Liver (tissue), 9 donors: ENCODE measurements around the gene RGS9BP. TPM values are rescaled to one million over a fixed set of nuclear protein-coding genes. Genes with fewer than 3 reads are reported as not detected.

Experiments
- DNase-seq: peaks from one replicate; pipeline ENCODE4 v3.0.0-alpha.2; 2017; ENCODE audit warnings: low spot score
- H3K27ac ChIP-seq, 2 donors: one replicate each; pipeline ENCODE4 v1.7.0; 2013; ENCODE audit warnings: inconsistent platforms in 2 of 2, low read length in 2 of 2, control low read depth in 1 of 2, low read depth in 1 of 2, mild to moderate bottlenecking in 1 of 2
- H3K27me3 ChIP-seq, 4 donors: one replicate each; pipeline versions ENCODE4 v1.6.1 to v1.7.0; 2013; ENCODE audit warnings: low read length in 3 of 4, inconsistent platforms in 1 of 4, mild to moderate bottlenecking in 1 of 4, moderate library complexity in 1 of 4; ENCODE audit not compliant: control insufficient read depth in 4 of 4, insufficient read depth in 4 of 4
- H3K36me3 ChIP-seq, 4 donors: one replicate each; pipeline versions ENCODE4 v1.6.1 to v1.7.0; 2013; ENCODE audit warnings: low read length in 3 of 4, mild to moderate bottlenecking in 3 of 4, low read depth in 1 of 4, moderate library complexity in 1 of 4; ENCODE audit not compliant: control insufficient read depth in 4 of 4, insufficient read depth in 3 of 4
- H3K4me1 ChIP-seq, 4 donors: one replicate each; pipeline versions ENCODE4 v1.6.1 to v1.7.0; 2013; ENCODE audit warnings: low read length in 3 of 4, mild to moderate bottlenecking in 3 of 4, moderate library complexity in 1 of 4; ENCODE audit not compliant: control insufficient read depth in 4 of 4, insufficient read depth in 4 of 4
- H3K4me3 ChIP-seq, 3 donors: one replicate each; pipeline versions ENCODE4 v1.6.1 to v1.7.0; 2013; ENCODE audit warnings: low read length in 3 of 3, control low read depth in 1 of 3, low read depth in 1 of 3, mild to moderate bottlenecking in 1 of 3
- H3K9ac ChIP-seq, 2 donors: one replicate each; pipeline ENCODE4 v1.7.0; 2013; ENCODE audit warnings: low read length in 2 of 2, mild to moderate bottlenecking in 2 of 2, moderate library complexity in 2 of 2, control low read depth in 1 of 2, low read depth in 1 of 2
- H3K9me3 ChIP-seq, 4 donors: one replicate each; pipeline versions ENCODE4 v1.6.1 to v1.7.0; 2013; ENCODE audit warnings: low read length in 3 of 4; ENCODE audit not compliant: control insufficient read depth in 4 of 4
- EGR1 ChIP-seq, 2 donors: IDR thresholded peaks; 2 replicates each; pipeline ENCODE4 v1.6.1; 2016 to 2018; ENCODE audit warnings: antibody characterized with exemption in 2 of 2, low read depth in 2 of 2
- FOXA1 ChIP-seq: IDR thresholded peaks from 2 replicates; pipeline ENCODE4 v1.6.1; 2016; ENCODE audit warnings: antibody characterized with exemption
- FOXA2 ChIP-seq: IDR thresholded peaks from 2 replicates; pipeline ENCODE4 v1.6.1; 2016; ENCODE audit warnings: antibody characterized with exemption
- GABPA ChIP-seq, 2 donors: IDR thresholded peaks in 1 of 2; conservative IDR thresholded peaks in 1 of 2; 2 replicates each; pipeline ENCODE4 v1.6.1; 2016; ENCODE audit warnings: antibody characterized with exemption in 2 of 2, mild to moderate bottlenecking in 1 of 2, moderate library complexity in 1 of 2
- HNF4G ChIP-seq: IDR thresholded peaks from 2 replicates; pipeline ENCODE4 v1.6.1; 2016; ENCODE audit warnings: antibody characterized with exemption
- JUND ChIP-seq, 2 donors: IDR thresholded peaks; 2 replicates each; pipeline ENCODE4 v1.6.1; 2016; ENCODE audit warnings: antibody characterized with exemption in 2 of 2
- NR2F2 ChIP-seq: IDR thresholded peaks from 2 replicates; pipeline ENCODE4 v1.6.1; 2016; ENCODE audit warnings: antibody characterized with exemption
- RAD21 ChIP-seq, 2 donors: IDR thresholded peaks; 2 replicates each; pipeline ENCODE4 v1.6.1; 2016; ENCODE audit warnings: antibody characterized with exemption in 2 of 2, mild to moderate bottlenecking in 2 of 2
- RXRA ChIP-seq, 2 donors: IDR thresholded peaks; 2 replicates each; pipeline ENCODE4 v1.6.1; 2017 to 2018; ENCODE audit warnings: antibody characterized with exemption in 2 of 2, mild to moderate bottlenecking in 1 of 2
- SP1 ChIP-seq: IDR thresholded peaks from 2 replicates; pipeline ENCODE4 v1.6.1; 2018; ENCODE audit warnings: antibody characterized with exemption, mild to moderate bottlenecking
- TAF1 ChIP-seq: conservative IDR thresholded peaks from 2 replicates; pipeline ENCODE4 v1.6.1; 2016; ENCODE audit warnings: antibody characterized with exemption, mild to moderate bottlenecking
- WGBS: extraction: QIAGEN DNeasy Blood & Tissue Kit; methylation state at CpG from one replicate; pipeline ENCODE4 v1.1.7; 2013; 5-methylcytosine and 5-hydroxymethylcytosine counted together
- polyA plus RNA-seq, 2 donors: library from polyadenylated mRNA; stranded (reverse) in 1 of 2; unstranded in 1 of 2; fragments of 200-250 nt in 1 of 2; fragments of >200 nt in 1 of 2; fragmentation: Nextera tagmentation in 1 of 2; extraction: Ambion mirVana in 1 of 2; gene quantifications; one replicate each; pipeline versions ENCODE4 v1.2.1 to v1.2.3, GENCODE V29; 2013 to 2015
- total RNA-seq, 2 donors: library from RNA; depleted of rRNA; stranded (reverse); fragments of >200 nt; gene quantifications; one replicate each; pipeline ENCODE4 v1.2.3, GENCODE V29; 2014
- TF ChIP-seq, protein P1 (sequence below): IDR thresholded peaks from 2 replicates; pipeline ENCODE4 v1.6.1; 2016; ENCODE audit warnings: antibody characterized with exemption
- TF ChIP-seq, protein P2 (sequence below): IDR thresholded peaks from 2 replicates; pipeline ENCODE4 v1.6.1; 2016; ENCODE audit warnings: antibody characterized with exemption
- TF ChIP-seq, protein P3 (sequence below): IDR thresholded peaks from 2 replicates; pipeline ENCODE4 v1.6.1; 2016; ENCODE audit warnings: antibody characterized with exemption
- TF ChIP-seq, protein P4 (sequence below): fragments of 150-350 bp; IDR thresholded peaks from 2 replicates; pipeline ENCODE4 v1.5.1; 2017; ENCODE audit warnings: improper control_type of control experiment, low read depth, low read length; ENCODE audit not compliant: missing input control
- TF ChIP-seq, protein P5 (sequence below): IDR thresholded peaks from 2 replicates; pipeline ENCODE4 v1.6.1; 2016; ENCODE audit warnings: antibody characterized with exemption, mild to moderate bottlenecking
- donor health status: healthy.
- donor health status: healthy.
- donor health status: healthy.
- donor health status: healthy.
- donor health status: healthy.

Gene RGS9BP, protein sequence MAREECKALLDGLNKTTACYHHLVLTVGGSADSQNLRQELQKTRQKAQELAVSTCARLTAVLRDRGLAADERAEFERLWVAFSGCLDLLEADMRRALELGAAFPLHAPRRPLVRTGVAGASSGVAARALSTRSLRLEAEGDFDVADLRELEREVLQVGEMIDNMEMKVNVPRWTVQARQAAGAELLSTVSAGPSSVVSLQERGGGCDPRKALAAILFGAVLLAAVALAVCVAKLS
- total RNA-seq (under 1 TPM; under 0.01 to 0.05 TPM), polyA plus RNA-seq (under 1 TPM in 1 of 2 donors, not detected in 1; 0.01 TPM)

DNA sequence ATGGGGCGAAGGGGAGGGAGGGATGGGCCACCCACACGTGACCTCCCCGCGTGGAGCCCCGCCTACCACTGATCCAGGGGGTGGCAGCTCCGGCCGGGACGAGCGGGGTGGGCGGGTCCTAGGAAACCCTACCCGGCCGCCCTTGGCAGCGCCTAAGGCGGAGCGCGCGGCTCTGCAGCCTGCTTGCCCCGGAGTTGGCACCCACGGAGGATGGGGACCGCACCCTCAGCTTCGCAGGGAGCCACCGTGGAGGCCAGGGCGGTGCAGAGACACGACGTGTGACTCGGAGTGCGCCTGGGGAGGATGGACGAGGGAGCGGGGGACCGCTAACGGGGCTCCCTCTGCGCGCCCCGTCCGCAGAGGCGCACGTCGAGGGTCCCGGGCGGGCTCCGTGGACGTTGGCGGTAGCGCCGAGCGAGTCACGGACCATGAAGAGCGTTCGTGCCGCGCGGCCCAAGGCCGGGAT is at the start of gene RGS9BP:
Gene RGS9BP (plus strand): TSS at position 129 of the 466 bp plus-strand sequence. CDS start 416 bp downstream, outside the sequence.
- H3K36me3 ChIP-seq: no peaks in the 10 kb centered on the region
- peak; percentile 71 for DNase-seq
- H3K27ac ChIP-seq: peak within 1 kb of the TSS; percentile 42 to 63
- H3K4me3 ChIP-seq: peak within 1 kb of the TSS; percentile 71 to 93 (median 92)
- H3K9ac ChIP-seq: no peak within 1 kb of the TSS
- TF ChIP-seq RXRA (IDR thresholded peaks at IDR 0.05): no peak
- no peak for TF ChIP-seq GABPA (IDR thresholded peaks at IDR 0.05 in 1 of 2, conservative IDR thresholded peaks at IDR 0.05 in 1 of 2)
- TF ChIP-seq, protein P1, sequence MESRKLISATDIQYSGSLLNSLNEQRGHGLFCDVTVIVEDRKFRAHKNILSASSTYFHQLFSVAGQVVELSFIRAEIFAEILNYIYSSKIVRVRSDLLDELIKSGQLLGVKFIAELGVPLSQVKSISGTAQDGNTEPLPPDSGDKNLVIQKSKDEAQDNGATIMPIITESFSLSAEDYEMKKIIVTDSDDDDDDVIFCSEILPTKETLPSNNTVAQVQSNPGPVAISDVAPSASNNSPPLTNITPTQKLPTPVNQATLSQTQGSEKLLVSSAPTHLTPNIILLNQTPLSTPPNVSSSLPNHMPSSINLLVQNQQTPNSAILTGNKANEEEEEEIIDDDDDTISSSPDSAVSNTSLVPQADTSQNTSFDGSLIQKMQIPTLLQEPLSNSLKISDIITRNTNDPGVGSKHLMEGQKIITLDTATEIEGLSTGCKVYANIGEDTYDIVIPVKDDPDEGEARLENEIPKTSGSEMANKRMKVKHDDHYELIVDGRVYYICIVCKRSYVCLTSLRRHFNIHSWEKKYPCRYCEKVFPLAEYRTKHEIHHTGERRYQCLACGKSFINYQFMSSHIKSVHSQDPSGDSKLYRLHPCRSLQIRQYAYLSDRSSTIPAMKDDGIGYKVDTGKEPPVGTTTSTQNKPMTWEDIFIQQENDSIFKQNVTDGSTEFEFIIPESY: no peak
- no peak for TF ChIP-seq EGR1 (IDR thresholded peaks at IDR 0.05; ENCODE audit: low read depth in 2 of 2)
- no peak for TF ChIP-seq FOXA2
- TF ChIP-seq, protein P2, sequence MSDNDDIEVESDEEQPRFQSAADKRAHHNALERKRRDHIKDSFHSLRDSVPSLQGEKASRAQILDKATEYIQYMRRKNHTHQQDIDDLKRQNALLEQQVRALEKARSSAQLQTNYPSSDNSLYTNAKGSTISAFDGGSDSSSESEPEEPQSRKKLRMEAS: no peak
- no peak for TF ChIP-seq NR2F2
- no peak for TF ChIP-seq TAF1
- TF ChIP-seq, protein P3, sequence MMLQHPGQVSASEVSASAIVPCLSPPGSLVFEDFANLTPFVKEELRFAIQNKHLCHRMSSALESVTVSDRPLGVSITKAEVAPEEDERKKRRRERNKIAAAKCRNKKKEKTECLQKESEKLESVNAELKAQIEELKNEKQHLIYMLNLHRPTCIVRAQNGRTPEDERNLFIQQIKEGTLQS: no peak
- TF ChIP-seq, protein P4, sequence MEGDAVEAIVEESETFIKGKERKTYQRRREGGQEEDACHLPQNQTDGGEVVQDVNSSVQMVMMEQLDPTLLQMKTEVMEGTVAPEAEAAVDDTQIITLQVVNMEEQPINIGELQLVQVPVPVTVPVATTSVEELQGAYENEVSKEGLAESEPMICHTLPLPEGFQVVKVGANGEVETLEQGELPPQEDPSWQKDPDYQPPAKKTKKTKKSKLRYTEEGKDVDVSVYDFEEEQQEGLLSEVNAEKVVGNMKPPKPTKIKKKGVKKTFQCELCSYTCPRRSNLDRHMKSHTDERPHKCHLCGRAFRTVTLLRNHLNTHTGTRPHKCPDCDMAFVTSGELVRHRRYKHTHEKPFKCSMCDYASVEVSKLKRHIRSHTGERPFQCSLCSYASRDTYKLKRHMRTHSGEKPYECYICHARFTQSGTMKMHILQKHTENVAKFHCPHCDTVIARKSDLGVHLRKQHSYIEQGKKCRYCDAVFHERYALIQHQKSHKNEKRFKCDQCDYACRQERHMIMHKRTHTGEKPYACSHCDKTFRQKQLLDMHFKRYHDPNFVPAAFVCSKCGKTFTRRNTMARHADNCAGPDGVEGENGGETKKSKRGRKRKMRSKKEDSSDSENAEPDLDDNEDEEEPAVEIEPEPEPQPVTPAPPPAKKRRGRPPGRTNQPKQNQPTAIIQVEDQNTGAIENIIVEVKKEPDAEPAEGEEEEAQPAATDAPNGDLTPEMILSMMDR: no peak
- no peak for TF ChIP-seq RAD21 (IDR thresholded peaks at IDR 0.05)
- no peak for TF ChIP-seq FOXA1
- no peak for TF ChIP-seq SP1
- TF ChIP-seq, protein P5, sequence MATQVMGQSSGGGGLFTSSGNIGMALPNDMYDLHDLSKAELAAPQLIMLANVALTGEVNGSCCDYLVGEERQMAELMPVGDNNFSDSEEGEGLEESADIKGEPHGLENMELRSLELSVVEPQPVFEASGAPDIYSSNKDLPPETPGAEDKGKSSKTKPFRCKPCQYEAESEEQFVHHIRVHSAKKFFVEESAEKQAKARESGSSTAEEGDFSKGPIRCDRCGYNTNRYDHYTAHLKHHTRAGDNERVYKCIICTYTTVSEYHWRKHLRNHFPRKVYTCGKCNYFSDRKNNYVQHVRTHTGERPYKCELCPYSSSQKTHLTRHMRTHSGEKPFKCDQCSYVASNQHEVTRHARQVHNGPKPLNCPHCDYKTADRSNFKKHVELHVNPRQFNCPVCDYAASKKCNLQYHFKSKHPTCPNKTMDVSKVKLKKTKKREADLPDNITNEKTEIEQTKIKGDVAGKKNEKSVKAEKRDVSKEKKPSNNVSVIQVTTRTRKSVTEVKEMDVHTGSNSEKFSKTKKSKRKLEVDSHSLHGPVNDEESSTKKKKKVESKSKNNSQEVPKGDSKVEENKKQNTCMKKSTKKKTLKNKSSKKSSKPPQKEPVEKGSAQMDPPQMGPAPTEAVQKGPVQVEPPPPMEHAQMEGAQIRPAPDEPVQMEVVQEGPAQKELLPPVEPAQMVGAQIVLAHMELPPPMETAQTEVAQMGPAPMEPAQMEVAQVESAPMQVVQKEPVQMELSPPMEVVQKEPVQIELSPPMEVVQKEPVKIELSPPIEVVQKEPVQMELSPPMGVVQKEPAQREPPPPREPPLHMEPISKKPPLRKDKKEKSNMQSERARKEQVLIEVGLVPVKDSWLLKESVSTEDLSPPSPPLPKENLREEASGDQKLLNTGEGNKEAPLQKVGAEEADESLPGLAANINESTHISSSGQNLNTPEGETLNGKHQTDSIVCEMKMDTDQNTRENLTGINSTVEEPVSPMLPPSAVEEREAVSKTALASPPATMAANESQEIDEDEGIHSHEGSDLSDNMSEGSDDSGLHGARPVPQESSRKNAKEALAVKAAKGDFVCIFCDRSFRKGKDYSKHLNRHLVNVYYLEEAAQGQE: no peak
- no peak for TF ChIP-seq JUND (IDR thresholded peaks at IDR 0.05)
- no peak for TF ChIP-seq HNF4G
- no peaks in the 10 kb centered on the region for H3K9me3 ChIP-seq
- WGBS: 7% methylated on average over 53 of the region's 53 CpGs
- peaks cover 6 to 38% (median 16%) of the 10 kb centered on the region in 4 donors for H3K4me1 ChIP-seq
- peaks cover 0 to 3% (median 0%) of the 10 kb centered on the region in 4 donors for H3K27me3 ChIP-seq
